Activated CD4-positive, alpha-beta memory T cell treated with anti-CD3 and anti-CD28 coated beads, Interleukin-2, amount 10 ng/mL, durations not matched to agents 7 days and 5 days (primary cell): ENCODE results near the gene N4BP2L1. TPM values are rescaled to one million over a fixed set of nuclear protein-coding genes. Genes with fewer than 3 reads are reported as not detected.

Experiments
- CTCF ChIA-PET: fragments of 350-600 bp; sonication (Branson Sonifier 250); formaldehyde crosslinking; loops from one replicate; lab custom pipeline; 2021; ENCODE audit warnings: antibody characterized with exemption, inconsistent platforms; lab: Charles Lee
- POLR2A ChIA-PET: fragments of 350-600 bp; sonication (Branson Sonifier 250); formaldehyde crosslinking; loops from one replicate; lab custom pipeline; 2021; ENCODE audit warnings: antibody characterized with exemption; lab: Charles Lee
- DNase-seq: peaks from one replicate; pipeline ENCODE4 v3.0.0-alpha.2; 2020
- H3K27ac Mint-ChIP-seq: one replicate; pipeline ENCODE4 v1.8.0; 2021; ENCODE audit warnings: mild to moderate bottlenecking, mixed read lengths
- H3K27me3 Mint-ChIP-seq: one replicate; pipeline ENCODE4 v1.8.0; 2021; ENCODE audit warnings: mixed read lengths
- H3K36me3 Mint-ChIP-seq: one replicate; pipeline ENCODE4 v1.8.0; 2021; ENCODE audit warnings: low read depth, mixed read lengths
- H3K4me1 Mint-ChIP-seq: one replicate; pipeline ENCODE4 v1.8.0; 2021; ENCODE audit warnings: mixed read lengths
- H3K4me3 Mint-ChIP-seq: one replicate; pipeline ENCODE4 v1.8.0; 2021; ENCODE audit warnings: mild to moderate bottlenecking, mixed read lengths
- H3K9me3 Mint-ChIP-seq: one replicate; pipeline ENCODE4 v1.8.0; 2021; ENCODE audit warnings: mixed read lengths
- total RNA-seq, 2 experiments: library from RNA; stranded (reverse); gene quantifications; one replicate each; pipeline ENCODE4 v1.2.3, GENCODE V29; 2021

Gene N4BP2L1
- total RNA-seq, 2 experiments from 2014 or later = 29.9 to 33.8 TPM

DNA sequence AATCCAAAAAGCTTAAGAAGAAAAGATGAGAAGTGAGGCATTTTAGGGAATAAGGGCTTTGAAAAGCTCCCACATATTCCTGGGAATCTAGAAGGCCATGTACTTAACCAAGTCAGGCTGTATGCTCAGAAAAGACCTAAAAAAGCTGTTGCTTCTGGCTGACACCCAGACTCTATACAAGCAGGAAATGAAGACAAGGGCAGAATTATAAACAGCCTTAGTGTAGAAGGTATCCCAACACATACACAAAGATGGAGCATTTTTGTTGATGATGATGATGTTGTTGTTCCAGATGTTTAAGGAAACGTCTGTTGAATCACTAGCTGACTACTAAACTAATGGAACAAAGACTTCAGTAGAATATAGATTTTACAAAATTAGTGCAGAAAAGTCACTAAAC is 26.1 kb upstream of the N4BP2L1 start:
- Mint-ChIP-seq H3K27me3 (no peaks in the 10 kb centered on the region), H3K4me3 (no peak overlapping the region), H3K9me3 (peaks cover 18% of the 10 kb centered on the region), H3K27ac (no peak overlapping the region), H3K36me3 (peaks cover 22% of the 10 kb centered on the region), H3K4me1 (peaks cover 23% of the 10 kb centered on the region)
- DNase-seq = no peak
- ChIA-PET POLR2A (interaction anchor here (0.7 to 2.0 kb wide), 3 partner anchors 26 to 28 kb away, joined by 3 to 9 read pairs (median 3); partner anchors contain the start of gene N4BP2L1), CTCF (interaction anchor here (1.0 kb wide), 1 partner anchor 18 kb away, joined by 3 read pairs; no protein-coding TSS in a partner anchor)

GRCh38 chr13:32448972-32449371 is 21.0 kb upstream of the N4BP2L1 start:
- H3K4me3 Mint-ChIP-seq = no peak overlapping the region
- ChIA-PET CTCF (interaction anchor here (1.4 kb wide), 1 partner anchor 8 kb away, joined by 3 read pairs; no protein-coding TSS in a partner anchor), POLR2A (interaction anchor here (0.5 to 1.0 kb wide), 3 partner anchors 21 to 133 kb away, joined by 3 to 5 read pairs (median 3); partner anchors contain the start of gene N4BP2L1)
- H3K4me1 Mint-ChIP-seq = peaks cover 31% of the 10 kb centered on the region
- H3K27me3 Mint-ChIP-seq = no peaks in the 10 kb centered on the region
- H3K36me3 Mint-ChIP-seq = no peaks in the 10 kb centered on the region
- H3K27ac Mint-ChIP-seq = no peak overlapping the region
- H3K9me3 Mint-ChIP-seq = no peaks in the 10 kb centered on the region
- no peak for DNase-seq

DNA sequence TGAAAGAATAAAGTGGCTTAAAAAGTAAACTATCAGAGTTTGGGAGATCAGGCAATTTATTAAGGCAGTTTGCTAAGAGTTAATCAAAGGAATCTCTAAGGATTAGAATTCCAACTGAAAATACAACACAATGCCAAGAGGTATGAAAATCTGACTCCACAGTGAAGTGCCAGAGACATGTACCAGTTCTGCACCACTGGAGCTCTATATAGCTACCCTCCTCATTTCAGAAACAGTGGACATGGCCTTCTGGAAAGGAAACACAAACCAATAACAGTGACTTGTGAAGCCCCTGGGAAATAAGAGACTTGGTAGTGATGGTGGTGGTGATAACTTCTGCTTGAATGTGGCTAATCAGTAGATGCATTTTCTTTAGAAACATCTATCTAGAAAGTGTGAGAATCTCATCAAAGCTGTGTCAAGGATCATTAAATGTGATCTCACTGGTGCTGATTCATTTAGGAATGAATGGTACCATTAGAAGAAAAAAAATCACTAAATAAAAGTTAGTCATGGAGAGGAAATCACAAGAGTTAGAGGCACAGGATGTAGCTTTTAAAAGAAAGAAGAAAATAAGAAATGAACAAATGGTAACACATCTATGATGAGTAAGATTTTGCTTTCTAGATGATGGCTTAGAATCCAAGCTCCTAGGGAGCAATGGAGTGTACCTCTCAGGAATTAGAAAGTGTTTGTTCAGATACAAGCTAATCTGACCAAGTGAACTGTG is 20.1 kb upstream of the N4BP2L1 start:
- POLR2A ChIA-PET = interaction anchor here (0.9 to 1.0 kb wide), 3 partner anchors 20 to 58 kb away, joined by 3 to 5 read pairs (median 3); partner anchors contain the start of gene N4BP2L1
- DNase-seq = no peak
- no peaks in the 10 kb centered on the region for H3K36me3 Mint-ChIP-seq
- H3K4me1 Mint-ChIP-seq = peaks cover 23% of the 10 kb centered on the region
- H3K4me3 Mint-ChIP-seq = no peak overlapping the region
- no peak overlapping the region for H3K27ac Mint-ChIP-seq
- H3K27me3 Mint-ChIP-seq = no peaks in the 10 kb centered on the region
- H3K9me3 Mint-ChIP-seq = no peaks in the 10 kb centered on the region
- CTCF ChIA-PET = no interaction called here

GRCh38 chr13:32446773-32447465 is 19.0 kb upstream of the N4BP2L1 start:
- no peaks in the 10 kb centered on the region for H3K9me3 Mint-ChIP-seq
- H3K27me3 Mint-ChIP-seq = no peaks in the 10 kb centered on the region
- H3K4me1 Mint-ChIP-seq = peaks cover 25% of the 10 kb centered on the region
- H3K4me3 Mint-ChIP-seq = no peak overlapping the region
- H3K36me3 Mint-ChIP-seq = no peaks in the 10 kb centered on the region
- no peak for DNase-seq
- CTCF ChIA-PET = no interaction called here
- POLR2A ChIA-PET = no interaction called here
- H3K27ac Mint-ChIP-seq = no peak overlapping the region

GRCh38 chr13:32446220-32446619 is 18.3 kb upstream of the N4BP2L1 start:
- no peak overlapping the region for H3K4me3 Mint-ChIP-seq

DNA sequence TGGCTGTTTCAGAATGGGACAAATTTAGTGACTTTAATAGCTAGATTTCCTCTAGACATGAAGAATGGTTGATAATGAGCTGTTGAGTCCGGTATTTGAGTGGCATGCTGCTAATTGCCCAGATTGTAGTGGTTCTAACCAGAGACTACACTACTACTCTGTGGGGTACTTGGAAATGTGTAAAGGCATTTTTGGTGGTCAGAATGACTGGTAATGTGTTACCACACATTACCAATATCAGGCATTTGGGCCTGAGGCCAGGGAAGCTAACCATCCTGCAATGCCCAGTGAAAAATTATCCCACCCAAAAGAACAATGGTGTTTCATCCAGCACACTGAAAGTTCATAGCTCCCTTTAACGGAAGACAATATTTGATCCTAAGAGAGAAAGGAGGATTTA is 17.5 kb upstream of the N4BP2L1 start:
- Mint-ChIP-seq H3K36me3 (no peaks in the 10 kb centered on the region), H3K9me3 (no peaks in the 10 kb centered on the region), H3K4me1 (peaks cover 25% of the 10 kb centered on the region), H3K27ac (no peak overlapping the region), H3K4me3 (no peak overlapping the region), H3K27me3 (no peaks in the 10 kb centered on the region)
- DNase-seq = no peak
- CTCF ChIA-PET = no interaction called here
- POLR2A ChIA-PET = no interaction called here

More at GRCh38 chr13:32446220-32446619, 18.3 kb upstream of the N4BP2L1 start:
- DNase-seq = no peak
- peaks cover 25% of the 10 kb centered on the region for H3K4me1 Mint-ChIP-seq
- H3K27ac Mint-ChIP-seq = no peak overlapping the region
- ChIA-PET CTCF (no interaction called here), POLR2A (no interaction called here)
- H3K36me3 Mint-ChIP-seq = no peaks in the 10 kb centered on the region
- no peaks in the 10 kb centered on the region for H3K9me3 Mint-ChIP-seq
- no peaks in the 10 kb centered on the region for H3K27me3 Mint-ChIP-seq

DNA sequence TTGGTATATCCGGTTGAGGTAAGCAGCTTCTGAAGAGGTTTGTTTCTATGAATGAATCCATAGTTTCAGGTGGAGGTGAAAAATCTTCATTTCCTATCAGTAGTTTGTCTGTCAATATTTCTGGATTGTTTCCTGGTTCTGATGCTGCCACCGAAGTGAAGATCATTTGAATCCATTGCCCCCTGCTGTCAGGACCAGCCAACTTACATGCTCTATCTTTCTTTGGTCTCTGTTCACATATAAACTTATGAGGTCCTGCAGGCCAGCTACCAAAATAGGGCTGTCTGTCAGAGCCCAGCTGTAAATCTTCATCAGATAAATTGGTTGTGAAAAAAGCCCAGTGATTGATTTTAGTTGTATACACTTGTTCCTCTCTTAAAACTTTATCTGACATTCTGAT is 15.2 kb upstream of the N4BP2L1 start:
- Mint-ChIP-seq H3K9me3 (no peaks in the 10 kb centered on the region), H3K27me3 (no peaks in the 10 kb centered on the region), H3K4me3 (no peak overlapping the region), H3K4me1 (peaks cover 12% of the 10 kb centered on the region), H3K36me3 (no peaks in the 10 kb centered on the region), H3K27ac (no peak overlapping the region)
- DNase-seq = peak; percentile 46
- ChIA-PET POLR2A (interaction anchor here (0.8 to 1.0 kb wide), 2 partner anchors 13 to 16 kb away, joined by 3 to 4 read pairs; partner anchors contain the start of gene N4BP2L1), CTCF (interaction anchor here (1.2 to 1.5 kb wide), 2 partner anchors 15 to 196 kb away, joined by 3 to 4 read pairs; partner anchors contain the start of gene N4BP2L1)

- ChIA-PET POLR2A (interaction anchor here (1.0 kb wide), 1 partner anchor 13 kb away, joined by 3 read pairs; no protein-coding TSS in a partner anchor), CTCF (interaction anchor here (2.5 kb wide), 1 partner anchor 13 kb away, joined by 5 read pairs; no protein-coding TSS in a partner anchor)
- no peaks in the 10 kb centered on the region for H3K36me3 Mint-ChIP-seq
- no peak overlapping the region for H3K4me3 Mint-ChIP-seq
- H3K27ac Mint-ChIP-seq = no peak overlapping the region
- no peak for DNase-seq
- H3K27me3 Mint-ChIP-seq = no peaks in the 10 kb centered on the region
- no peaks in the 10 kb centered on the region for H3K9me3 Mint-ChIP-seq
- H3K4me1 Mint-ChIP-seq = peaks cover 5% of the 10 kb centered on the region
These were observed 10.9 kb upstream of the N4BP2L1 start for GRCh38 chr13:32438871-32439270.

DNA sequence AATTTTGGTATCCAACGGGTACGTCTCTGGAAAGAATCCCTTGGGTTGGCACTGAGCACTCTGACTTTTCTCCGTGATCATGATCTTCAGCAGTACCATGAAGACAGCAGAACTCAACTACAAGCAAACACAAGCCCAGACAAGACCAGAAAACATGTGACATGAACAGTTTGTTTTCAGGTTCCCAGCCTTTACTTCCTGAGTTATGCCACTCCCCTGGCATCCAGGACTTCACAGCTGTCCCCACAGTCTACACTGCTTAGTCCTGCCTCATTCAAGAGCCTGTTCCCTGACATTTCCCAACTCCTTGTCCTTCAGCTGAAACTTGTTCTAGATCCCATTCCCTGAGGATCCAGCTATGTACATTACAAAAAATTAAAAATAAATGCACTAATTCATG is 4.9 kb upstream of the N4BP2L1 start:
- Mint-ChIP-seq H3K36me3 (peaks cover 5% of the 10 kb centered on the region), H3K4me3 (no peak overlapping the region), H3K9me3 (no peaks in the 10 kb centered on the region), H3K27me3 (no peaks in the 10 kb centered on the region), H3K27ac (no peak overlapping the region), H3K4me1 (peaks cover 20% of the 10 kb centered on the region)
- CTCF ChIA-PET = no interaction called here
- POLR2A ChIA-PET = no interaction called here
- DNase-seq = no peak

GRCh38 chr13:32431361-32431760 is 3.4 kb upstream of the N4BP2L1 start:
- ChIA-PET POLR2A (interaction anchor here (1.2 kb wide), 1 partner anchor 23 kb away, joined by 3 read pairs; no protein-coding TSS in a partner anchor), CTCF (no interaction called here)
- H3K4me3 Mint-ChIP-seq = no peak overlapping the region
- H3K4me1 Mint-ChIP-seq = peaks cover 22% of the 10 kb centered on the region
- no peak overlapping the region for H3K27ac Mint-ChIP-seq
- H3K9me3 Mint-ChIP-seq = no peaks in the 10 kb centered on the region
- DNase-seq = no peak
- no peaks in the 10 kb centered on the region for H3K27me3 Mint-ChIP-seq
- peaks cover 11% of the 10 kb centered on the region for H3K36me3 Mint-ChIP-seq

DNA sequence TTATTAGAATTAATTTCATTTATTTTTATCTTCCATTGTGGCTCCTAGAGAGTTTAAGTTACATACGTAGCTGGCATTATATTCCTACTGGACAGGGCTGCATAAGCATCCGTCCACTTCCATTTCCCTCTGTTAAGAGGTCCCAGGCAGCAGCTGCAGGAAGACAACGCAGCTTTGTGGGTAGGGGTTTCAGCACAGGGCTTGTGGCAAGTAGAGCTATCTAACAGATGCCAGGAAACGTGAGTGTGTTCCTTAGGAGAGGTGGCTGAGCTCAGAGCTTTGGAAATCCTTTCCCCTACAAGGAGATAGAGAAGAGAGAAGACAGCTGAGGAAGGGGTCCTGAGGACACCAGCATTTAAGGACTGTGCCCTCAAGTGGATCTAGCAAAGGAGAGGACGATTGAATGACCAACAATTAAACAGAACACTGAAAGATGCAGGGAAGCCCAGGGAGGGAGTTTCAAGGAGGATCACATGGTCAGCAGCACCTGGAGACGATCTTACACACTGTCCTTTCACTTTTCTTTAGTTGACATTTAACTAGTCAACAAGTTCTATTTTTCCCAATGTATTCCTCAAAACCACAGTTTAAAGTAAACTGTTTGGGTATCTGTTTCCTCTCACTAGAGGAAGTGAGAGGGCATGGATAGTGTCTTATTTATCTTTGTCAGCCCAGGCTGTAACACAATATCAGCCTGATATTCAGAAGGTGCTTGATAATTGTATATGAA is 2.3 kb upstream of the N4BP2L1 start:
- Mint-ChIP-seq H3K36me3 (peaks cover 20% of the 10 kb centered on the region), H3K27ac (no peak overlapping the region), H3K27me3 (no peaks in the 10 kb centered on the region), H3K4me3 (no peak overlapping the region), H3K4me1 (peaks cover 30% of the 10 kb centered on the region), H3K9me3 (no peaks in the 10 kb centered on the region)
- no peak for DNase-seq
- ChIA-PET POLR2A (interaction anchor here (1.7 kb wide), 1 partner anchor 13 kb away, joined by 3 read pairs; no protein-coding TSS in a partner anchor), CTCF (no interaction called here)

GRCh38 chr13:32429433-32429909 is 1.5 kb upstream of the N4BP2L1 start:
- ChIA-PET POLR2A (interaction anchor here (1.7 to 5.6 kb wide), 3 partner anchors 13 to 113 kb away, joined by 3 to 121 read pairs (median 5); partner anchors contain the start of genes BRCA2 and ZAR1L), CTCF (interaction anchor here (1.4 kb wide), 1 partner anchor 221 kb away, joined by 4 read pairs; no protein-coding TSS in a partner anchor)
- Mint-ChIP-seq H3K36me3 (peaks cover 22% of the 10 kb centered on the region), H3K27me3 (no peaks in the 10 kb centered on the region), H3K27ac (no peak overlapping the region), H3K4me3 (no peak overlapping the region), H3K4me1 (peaks cover 33% of the 10 kb centered on the region), H3K9me3 (no peaks in the 10 kb centered on the region)
- DNase-seq = no peak
